Right ventricle myocardium superior (tissue), 1 donor: Measurements from ENCODE around the gene FBXW9. TPM values are rescaled to one million over a fixed set of nuclear protein-coding genes. Genes with fewer than 3 reads are reported as not detected.
"Not testable (repeated sequence)": the region's sequence is repeated elsewhere in the genome, so short reads cannot be mapped to it uniquely, and the experiment has no call there.

Source experiments
- ATAC-seq: fragments of 200-7000 bp; cut with Tn5 transposase; one replicate; pipeline ENCODE4 v1.9.1; 2020; ENCODE audit warnings: mild to moderate bottlenecking; ENCODE audit not compliant: poor library complexity
- DNase-seq: peaks from one replicate; pipeline ENCODE4 v3.0.0-alpha.2; 2020
- intact Hi-C: fragments of 100-400 bp; cut with DNase I; formaldehyde crosslinking; loops from one replicate; pipeline ENCODE4 v1.11.2; 2022
- total RNA-seq: library from RNA; stranded (reverse); fragmentation: NEBNext Ultra II Directional; extraction: Animal tissue kit (Norgen Biotek cat#: 25700); gene quantifications from one replicate; pipeline ENCODE4 v1.2.1, GENCODE V29; 2021
- donor health status: DM: no; HTN: yes; CAD: no; lungs with severe emphysema.

Gene FBXW9
- total RNA-seq, 1 donor from 2014 or later: 2.0 TPM

DNA sequence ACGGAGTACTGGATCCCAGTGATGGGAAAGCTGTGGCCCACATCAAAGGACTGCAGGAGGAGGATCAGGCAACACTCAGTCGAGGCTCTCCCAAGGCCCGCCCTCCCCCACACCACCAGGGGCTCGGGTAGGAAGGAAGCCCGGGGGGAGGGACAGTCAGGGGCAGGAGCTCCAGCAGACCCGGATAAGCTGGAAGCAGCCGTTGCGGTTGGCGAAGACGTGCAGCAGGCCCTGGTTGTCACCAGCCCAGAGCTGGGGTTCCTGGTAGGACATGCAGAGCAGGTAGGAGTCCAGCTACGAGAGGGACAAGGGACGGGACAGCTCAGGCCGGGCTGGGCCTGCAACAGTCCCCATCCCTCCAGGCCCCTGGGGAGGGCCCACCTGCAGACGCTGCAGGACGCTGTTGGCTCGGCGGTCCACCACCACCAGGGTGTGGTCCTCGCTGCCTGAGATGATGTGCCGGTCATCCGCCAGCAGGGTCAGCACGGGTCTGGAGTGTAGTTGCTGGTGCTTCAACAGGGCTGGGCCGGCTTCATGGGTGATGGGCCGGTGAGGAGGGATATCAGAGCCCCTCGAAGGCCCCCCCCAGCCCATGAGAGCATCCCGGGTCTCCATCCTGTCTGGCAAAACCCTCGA lies 6.7 kb downstream of the FBXW9 start:
- ATAC-seq: no peak

GRCh38 chr19:12689012-12689411 lies 7.4 kb downstream of the FBXW9 start:
- intact Hi-C loops: no loop called here
- ATAC-seq: no peak
- no peak for DNase-seq

More for the DNA sequence above, 6.7 kb downstream of the FBXW9 start:
- no peak for DNase-seq
- intact Hi-C loops: no loop called here

GRCh38 chr19:12687496-12688196 lies 8.8 kb downstream of the FBXW9 start, which contains the start of gene GNG14:
GNG14 (plus strand) TSS chr19:12687998; CDS start chr19:12688049, 51 bp downstream.
- DNase-seq: no peak
- no peak for ATAC-seq
- intact Hi-C loops: no loop called here

DNA sequence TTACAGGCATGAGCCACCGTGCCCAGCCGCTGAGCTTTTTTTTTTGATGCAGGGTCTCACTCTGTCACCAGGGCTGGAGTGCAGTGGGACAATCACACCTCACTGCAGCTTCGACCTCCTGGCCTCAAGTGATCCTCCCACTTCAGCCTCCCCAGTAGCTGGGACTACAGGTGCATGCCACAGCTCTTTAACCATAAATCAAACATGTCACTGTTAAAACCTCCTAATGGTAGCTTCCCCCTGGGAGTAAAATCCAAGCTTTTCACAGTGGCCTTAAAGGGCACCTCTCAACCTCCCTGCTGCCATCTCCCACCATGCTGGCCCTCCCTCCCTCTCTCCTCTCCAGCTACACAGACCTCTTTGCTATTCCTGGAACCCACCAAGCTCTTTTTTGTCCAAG lies 10.6 kb downstream of the FBXW9 start:
- ATAC-seq (no peak), DNase-seq (no peak)
- intact Hi-C loops: no loop called here

- peak; percentile 96 for ATAC-seq
- peak; percentile 94 for DNase-seq
- intact Hi-C loops: no loop called here
Measured at GRCh38 chr19:12681074-12681987, 15.1 kb downstream of the FBXW9 start, which contains the start of gene DHPS. DHPS (minus strand) TSS chr19:12681880; CDS start chr19:12681766, 114 bp downstream.

GRCh38 chr19:12680034-12680433 lies 16.4 kb downstream of the FBXW9 start:
- DNase-seq: no peak
- intact Hi-C loops: no loop called here
- ATAC-seq: no peak

DNA sequence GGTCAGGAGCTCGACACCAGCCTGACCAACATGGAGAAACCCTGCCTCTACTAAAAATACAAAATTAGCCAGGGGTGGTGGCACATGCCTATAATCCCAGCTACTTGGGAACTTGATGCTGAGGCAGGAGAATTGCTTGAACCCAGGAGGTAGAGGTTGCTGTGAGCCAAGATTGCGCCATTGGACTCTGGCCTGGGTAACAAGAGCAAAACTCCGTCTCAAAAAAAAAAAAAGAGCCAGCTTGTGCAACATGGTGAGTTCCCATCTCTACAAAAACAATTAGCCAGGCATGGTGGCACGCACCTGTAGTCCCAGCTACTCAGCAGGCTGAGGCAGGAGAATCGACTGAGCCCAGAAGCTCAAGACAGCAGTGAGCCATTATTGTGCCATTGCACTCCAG lies 18.4 kb downstream of the FBXW9 start:
- ATAC-seq, intact Hi-C loops, DNase-seq: not testable (repeated sequence)

- ATAC-seq: no peak
- DNase-seq: no peak
- intact Hi-C loops: no loop called here
Measured at GRCh38 chr19:12676928-12677327, 19.5 kb downstream of the FBXW9 start.

DNA sequence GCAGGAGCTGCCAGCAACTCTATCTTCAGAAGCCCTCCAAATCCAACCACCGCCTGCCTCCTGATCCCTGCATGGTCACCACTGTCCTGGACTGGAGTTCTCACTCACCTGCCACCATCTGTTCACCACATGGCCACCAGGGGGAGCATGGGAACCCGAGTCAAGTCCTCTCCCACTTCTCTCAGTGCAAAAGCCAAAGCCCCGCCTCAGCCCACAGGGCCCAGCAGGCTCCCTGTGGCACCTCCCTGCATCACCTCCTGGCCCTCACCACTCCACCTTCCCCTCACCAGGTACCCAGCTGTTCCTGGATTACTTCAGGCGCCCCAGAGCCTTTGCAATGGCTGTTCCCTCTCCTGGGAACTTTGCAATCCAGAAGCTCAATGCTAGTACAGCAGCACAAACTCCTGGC lies 20.0 kb downstream of the FBXW9 start:
- DNase-seq (peak; percentile 89), ATAC-seq (peak; percentile 57)
- intact Hi-C loops: no loop called here

DNA sequence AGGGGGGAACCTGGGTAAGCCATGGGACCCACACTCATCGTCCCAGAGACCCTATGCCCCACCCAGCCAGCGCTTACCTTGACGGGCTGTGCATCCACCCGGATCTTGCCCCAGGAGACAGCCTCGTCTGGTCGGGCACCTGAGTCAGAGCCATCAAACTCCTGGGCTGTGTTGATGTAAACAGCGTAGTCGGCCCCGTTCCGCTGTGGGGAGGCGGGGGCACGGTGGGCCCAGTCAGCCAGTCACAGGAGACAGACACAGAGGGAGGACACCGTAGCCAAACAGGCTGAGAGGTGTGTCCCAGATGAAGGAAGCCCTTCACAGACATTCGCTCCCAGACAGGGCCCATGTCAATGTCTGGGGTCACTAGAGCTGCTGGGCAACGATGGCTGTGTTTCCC lies 20.5 kb downstream of the FBXW9 start:
- intact Hi-C loops: no loop called here
- DNase-seq: no peak
- ATAC-seq: no peak

DNA sequence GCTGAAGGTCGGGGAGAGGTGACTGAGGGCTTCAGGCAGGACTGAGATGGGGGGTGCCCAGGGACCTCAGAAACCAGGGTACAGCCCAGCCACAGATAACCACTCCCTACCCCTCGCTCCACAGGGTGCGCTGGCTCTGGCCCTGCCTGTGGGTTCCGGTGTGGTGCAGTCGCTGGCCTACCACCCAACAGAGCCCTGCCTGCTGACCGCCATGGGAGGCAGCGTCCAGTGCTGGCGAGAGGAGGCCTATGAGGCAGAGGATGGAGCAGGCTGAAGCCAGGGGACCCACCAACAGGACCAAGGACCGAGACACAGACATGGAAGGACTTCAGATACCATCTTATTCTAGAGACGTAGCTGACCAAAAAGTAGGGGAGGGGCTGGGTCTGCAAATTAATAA lies 21.0 kb downstream of the FBXW9 start:
- ATAC-seq (no peak), DNase-seq (no peak)
- intact Hi-C loops: no loop called here

GRCh38 chr19:12672744-12673143 lies 23.7 kb downstream of the FBXW9 start:
- ATAC-seq: no peak
- intact Hi-C loops: no loop called here
- DNase-seq: no peak

DNA sequence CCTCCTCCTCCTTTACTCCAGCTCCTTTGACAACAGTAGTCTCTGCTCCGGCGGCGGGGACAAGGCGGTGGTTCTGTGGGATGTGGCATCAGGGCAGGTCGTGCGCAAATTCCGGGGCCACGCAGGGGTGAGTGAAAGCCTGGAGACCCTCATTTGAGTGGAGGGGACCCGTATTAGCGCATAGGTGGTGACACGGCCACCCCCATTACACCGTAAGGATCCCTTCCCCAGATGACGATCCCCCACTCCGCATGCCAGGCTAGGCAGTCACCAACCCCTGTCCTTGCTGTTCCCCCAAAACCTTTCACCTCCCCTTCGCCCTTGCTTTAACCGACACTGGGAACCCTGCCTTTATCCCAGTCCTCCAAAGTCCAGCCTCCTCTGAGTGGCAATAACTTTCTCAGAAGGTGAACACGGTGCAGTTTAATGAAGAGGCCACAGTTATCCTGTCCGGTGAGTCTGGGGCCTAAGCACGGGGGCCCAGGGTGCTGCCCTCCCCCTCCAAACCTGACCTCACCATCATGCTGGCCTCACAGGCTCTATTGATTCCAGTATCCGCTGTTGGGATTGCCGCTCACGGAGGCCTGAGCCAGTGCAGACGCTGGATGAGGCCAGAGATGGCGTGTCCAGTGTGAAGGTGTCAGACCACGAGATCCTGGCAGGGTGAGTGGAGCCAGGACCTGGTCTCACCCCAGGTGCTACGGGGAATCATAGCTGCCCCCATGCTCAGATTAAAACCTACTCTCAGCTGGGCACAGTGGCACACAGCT lies 26.1 kb downstream of the FBXW9 start:
- DNase-seq (no peak), ATAC-seq (no peak)
- intact Hi-C loops: no loop called here

- ATAC-seq (peak; percentile 80), DNase-seq (peak; percentile 88)
- intact Hi-C loops: no loop called here
Measured at GRCh38 chr19:12669270-12670158, 26.9 kb downstream of the FBXW9 start.

- ATAC-seq: peak; percentile 1
- intact Hi-C loops: no loop called here
- DNase-seq: peak; percentile 68
Measured at GRCh38 chr19:12668932-12669269, 27.5 kb downstream of the FBXW9 start.

- intact Hi-C loops: no loop called here
- ATAC-seq: no peak
Measured at GRCh38 chr19:12668346-12668745, 28.1 kb downstream of the FBXW9 start.

DNA sequence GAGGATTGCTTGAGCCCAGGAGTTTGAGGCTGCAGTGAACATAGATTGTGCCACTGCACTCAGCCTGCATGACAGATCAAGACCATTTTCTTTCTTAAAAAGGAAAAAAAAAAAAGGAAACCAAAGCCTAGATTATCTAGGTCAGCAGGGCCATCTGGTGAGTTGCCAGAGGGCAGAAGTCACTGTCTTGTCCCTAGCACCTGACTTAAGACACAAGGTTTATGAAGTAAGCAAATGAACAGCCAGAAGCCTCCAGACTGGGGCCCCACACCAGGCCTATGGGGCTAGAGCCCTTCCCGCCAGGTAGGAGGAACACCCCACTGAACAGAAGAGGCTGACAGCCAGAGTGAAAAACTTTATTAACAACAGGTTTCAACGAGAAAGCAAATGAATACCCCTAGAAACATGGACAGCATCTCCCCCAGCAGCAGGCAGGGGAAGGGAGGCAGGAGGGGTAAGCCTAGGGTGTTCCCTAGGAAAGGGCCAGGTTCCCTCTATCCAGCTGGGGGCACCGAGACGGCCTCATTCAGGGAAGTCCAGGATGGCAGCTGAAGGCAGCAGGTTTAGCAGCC lies 28.6 kb downstream of the FBXW9 start:
- intact Hi-C loops: no loop called here
- DNase-seq: no peak
- ATAC-seq: no peak

More at GRCh38 chr19:12668346-12668745, 28.1 kb downstream of the FBXW9 start:
- no peak for DNase-seq
